GM19324 (cell line): ENCODE results near the gene PTTG1IP2.

Source experiments
- ATAC-seq: cut with Tn5 transposase; IDR thresholded peaks from one replicate; pipeline ENCODE4 v1.9.1; 2021; ENCODE audit warnings: mild to moderate bottlenecking, moderate library complexity; ENCODE audit not compliant: unreplicated experiment, low FRiP score

PTTG1IP2 gene

GRCh38 chr7:90474284-90475210 is 5.1 kb downstream of the PTTG1IP2 start:
- ATAC-seq: no peak

DNA sequence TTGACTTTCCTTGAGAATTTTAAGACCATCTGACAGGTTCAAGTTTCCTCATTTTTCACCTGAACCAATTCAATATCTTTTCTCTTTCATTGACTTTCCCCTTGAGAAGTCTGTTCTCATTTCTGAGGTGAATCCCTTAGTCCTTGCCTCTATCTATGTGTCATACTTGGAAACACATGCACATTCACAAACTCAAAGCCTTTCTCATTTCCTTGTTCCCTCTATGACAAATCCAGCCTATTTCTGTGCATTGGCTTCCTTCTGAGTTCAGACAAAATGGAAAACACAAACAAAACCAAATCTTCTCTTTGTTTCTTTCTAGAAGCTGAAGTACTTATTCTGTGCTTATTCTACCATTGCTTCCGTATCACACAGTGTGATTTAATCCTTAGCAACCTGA is 13.8 kb downstream of the PTTG1IP2 start:
- no peak for ATAC-seq

DNA sequence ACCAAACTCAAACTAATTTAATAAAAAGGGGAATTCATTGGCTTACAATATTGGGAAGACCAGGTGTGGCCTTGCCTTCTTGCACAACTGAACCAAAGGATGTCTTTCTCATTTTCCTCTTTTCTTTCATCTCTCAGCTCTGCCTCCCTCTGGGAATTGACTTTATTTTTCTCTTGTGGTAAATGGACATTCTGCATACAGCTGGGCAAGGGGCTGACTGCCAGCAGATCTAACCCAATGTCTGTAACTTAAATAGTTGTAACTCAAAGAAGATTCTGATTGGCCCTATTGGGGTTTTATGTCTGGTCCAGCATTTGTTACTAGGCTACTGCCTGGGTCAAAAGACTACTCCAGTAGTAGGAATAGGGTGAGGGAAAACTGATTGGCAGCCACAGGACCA is 15.3 kb downstream of the PTTG1IP2 start:
- no peak for ATAC-seq

DNA sequence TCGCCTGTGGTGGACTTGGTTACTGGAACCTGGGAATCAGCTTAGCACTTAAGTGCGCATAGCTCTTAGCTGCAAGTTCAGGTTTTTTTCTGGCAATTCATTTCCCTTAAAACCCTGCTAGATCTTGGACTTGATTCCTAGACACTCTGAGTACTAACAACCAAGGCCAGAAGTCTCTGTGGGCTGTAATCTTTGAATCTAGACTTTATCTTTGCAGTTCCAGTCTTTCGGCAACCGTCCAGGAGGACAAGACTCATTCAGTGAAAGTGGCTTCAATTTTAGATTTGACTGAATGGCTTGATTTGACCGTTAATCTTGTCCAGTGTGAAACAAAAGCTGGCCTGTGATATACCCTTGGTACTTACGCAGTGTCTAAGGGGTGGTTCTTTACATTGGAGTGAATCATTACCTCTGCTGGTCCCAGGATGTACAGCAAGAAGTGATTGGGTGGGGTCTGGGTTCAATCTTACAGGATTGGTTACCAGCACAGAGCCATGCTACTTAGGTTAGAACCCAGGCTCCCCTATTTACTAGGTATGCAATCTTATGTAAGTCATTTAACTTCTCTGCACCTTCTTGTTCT is 16.4 kb downstream of the PTTG1IP2 start:
- ATAC-seq: no peak

- no peak for ATAC-seq
These were observed 18.4 kb downstream of the PTTG1IP2 start for GRCh38 chr7:90487808-90488207.

DNA sequence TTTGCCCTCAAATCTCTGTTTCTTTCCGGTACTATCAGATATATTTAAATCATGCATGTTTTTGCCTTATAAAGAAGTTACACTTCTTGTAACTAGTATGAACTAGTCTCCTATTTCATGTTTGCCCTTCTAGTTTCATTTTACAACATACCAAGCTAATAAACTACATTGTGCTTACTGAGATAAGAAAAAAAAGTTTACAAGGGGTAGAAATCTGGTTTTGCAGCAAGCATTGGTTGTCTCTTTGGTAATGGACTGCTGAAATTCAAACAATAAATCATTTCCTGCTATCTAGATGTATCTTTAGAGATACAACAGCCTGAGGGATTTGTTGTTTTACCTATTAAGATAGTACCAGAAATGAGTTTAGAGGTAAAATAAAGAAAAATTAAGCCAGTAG is 18.8 kb downstream of the PTTG1IP2 start:
- no peak for ATAC-seq

GRCh38 chr7:90492250-90492649 is 22.8 kb downstream of the PTTG1IP2 start:
- ATAC-seq: no peak

DNA sequence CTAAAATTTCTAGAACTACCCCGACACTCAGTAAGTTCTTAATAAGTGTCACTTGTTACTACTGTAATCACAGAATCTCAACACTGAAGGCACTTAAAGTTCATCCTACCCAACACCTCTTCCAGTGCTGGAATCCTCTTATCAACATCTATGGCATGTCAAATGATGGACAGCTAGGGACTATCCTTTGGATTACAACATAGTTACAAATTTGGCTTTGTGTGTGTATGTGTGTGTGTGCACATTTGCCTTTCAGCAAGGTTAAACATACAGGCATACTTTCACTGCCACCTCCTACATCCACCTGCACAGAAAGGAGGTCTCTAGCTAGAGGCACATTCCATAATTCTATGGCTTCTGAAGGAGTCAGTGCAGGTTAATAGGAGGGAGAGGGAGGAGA is 25.8 kb downstream of the PTTG1IP2 start:
- ATAC-seq: no peak

- no peak for ATAC-seq
These were observed 33.1 kb downstream of the PTTG1IP2 start for GRCh38 chr7:90502539-90502938.

- no peak for ATAC-seq
These were observed 33.9 kb downstream of the PTTG1IP2 start for GRCh38 chr7:90503367-90503766.

DNA sequence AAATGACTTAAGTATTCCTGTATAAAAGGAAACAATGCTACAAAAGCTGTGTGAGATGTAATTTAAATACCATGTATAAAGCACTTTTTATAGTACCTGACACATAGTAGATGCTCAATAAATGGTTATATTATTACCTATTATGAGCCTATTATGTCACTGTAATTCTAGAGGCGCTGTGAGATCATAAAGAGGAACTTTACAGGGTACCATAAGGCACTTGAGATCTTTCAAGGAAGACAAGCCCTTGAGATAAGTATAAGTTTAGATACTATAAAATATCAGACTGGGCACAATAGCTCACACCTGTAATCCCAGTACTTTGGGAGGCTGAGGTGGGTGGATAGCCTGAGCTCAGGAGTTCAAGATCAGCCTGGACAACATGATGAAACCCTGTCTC is 38.3 kb downstream of the PTTG1IP2 start:
- no peak for ATAC-seq

DNA sequence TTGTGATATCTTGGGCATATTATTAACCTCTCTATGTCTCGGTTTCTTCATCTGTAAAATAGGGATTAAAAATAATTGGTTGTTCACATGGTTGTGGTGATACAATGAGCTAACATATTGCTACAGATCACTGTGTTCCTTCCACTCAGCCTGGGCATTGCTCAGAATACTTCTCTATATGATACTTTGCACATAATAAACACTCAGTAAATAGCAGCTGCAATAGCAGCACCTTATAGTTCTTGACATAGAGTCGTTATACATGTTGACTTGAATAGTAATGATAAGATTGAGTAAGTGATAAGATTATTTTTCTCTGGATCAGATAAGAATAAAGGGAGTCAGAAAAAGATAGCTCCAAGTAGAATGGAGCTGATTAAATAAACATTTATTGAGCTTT is 42.3 kb downstream of the PTTG1IP2 start:
- no peak for ATAC-seq

DNA sequence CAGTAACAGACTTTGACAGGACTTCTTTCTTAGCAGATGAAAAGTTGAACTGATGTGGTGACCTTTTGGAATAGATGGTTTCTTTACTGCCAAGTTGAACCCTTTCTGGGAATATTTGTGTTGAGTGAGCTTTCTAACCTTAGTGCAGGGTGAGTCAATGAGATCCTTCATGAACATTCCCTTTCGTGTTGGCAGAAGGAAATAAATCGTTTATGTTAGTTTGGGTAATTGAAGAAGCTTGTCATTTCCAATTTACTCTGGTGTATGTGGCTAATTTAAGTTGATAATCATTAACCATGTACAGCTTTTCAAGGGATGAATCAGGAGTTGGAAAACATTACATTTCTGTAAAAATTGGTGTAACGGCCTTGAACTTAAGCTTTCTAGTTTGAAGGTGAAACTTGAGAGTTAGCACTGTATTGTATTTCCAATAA is 43.4 kb downstream of the PTTG1IP2 start:
- no peak for ATAC-seq

GRCh38 chr7:90516257-90516656 is 46.8 kb downstream of the PTTG1IP2 start:
- no peak for ATAC-seq

- ATAC-seq: no peak
These were observed 49.2 kb downstream of the PTTG1IP2 start for GRCh38 chr7:90518630-90519029.

DNA sequence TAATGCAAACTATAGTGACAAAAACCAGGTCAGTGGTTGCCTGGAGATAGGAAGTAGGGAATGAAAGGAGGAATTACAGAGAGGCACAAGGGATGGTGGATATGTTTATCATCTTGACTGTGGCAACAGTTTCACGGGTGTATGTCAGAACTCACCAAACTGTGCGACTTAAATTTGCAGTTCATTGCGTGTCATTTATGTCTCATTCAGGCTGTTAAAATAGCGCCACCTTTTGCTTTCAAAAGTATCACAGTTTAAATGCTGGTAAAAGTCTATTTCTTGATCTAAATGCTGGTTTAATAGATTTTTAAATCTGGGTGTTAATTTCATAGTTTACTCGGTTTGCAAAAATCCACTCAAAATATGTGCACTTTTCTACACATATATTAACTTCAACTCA is 51.0 kb downstream of the PTTG1IP2 start:
- ATAC-seq: no peak

DNA sequence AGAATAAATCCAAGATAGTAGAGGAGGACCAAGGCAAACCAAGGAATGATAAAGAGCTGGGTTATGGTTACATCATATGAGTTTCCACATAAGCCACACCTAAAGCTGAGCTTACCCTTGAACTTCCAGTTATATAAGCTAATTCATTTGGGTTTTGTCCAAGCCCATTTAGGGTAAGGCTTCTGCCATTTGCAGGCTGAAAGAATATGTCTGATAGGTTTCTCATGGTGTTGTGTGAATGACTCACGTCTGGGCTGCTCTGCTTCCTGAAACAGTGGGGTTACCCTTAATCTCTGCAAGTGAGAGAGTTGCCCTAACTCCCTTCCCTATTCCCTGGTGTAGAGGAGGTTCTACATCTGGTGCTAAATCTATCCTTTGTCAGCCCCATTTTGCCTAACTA is 60.8 kb downstream of the PTTG1IP2 start:
- ATAC-seq: no peak

DNA sequence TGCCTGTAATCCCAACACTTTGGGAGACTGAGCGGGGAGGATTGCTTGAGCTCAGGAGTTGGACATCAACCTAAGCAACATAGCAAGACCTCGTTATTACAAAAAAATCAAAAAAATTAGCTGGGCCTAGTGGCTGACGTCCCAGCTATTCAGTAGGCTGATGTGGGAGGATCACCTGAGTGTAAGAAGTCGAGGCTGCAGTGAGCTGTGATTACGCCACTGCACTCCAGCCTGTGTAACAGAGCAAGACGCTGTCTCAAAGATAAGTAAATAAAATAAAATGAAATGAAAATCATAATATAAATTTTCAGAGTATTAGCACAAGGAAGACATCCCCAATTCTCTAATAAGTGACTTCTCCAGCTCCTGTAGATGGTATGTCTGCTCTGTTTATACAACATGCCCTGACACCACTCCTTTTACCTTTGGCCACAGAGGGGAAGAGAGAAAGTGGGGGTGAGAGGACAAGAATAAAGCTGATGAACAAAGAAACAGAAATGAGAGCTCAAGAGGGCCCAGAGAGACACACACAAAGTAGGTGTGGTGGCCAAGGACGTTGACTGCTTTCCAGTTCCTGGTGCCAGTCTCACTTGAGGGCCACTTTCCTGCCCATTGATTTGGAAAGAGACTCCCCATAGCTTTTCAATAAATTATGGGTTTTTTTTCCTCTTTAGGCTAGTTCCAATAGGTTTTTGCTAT is 62.9 kb downstream of the PTTG1IP2 start:
- ATAC-seq: peak; percentile 43

- ATAC-seq: peak; percentile 52
These were observed 67.0 kb downstream of the PTTG1IP2 start for GRCh38 chr7:90536449-90536848.

DNA sequence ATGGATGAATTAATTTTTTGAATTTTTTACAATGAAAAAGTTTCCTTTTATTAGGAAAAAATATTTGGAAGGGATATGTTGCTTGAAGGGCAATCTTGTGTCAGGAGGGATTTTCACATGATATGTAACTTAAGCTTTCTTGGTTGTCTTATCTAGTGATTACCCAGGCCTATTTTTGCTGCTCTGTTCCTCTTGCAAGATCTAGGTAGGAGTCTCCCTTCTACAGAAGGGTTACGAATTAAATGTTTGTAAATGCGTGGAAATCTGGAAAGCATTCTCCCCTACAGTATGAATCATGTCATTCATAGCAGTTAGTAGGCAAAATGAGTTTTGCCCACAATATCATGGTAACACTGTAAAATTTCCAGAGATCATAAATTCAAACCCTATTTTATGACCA is 69.0 kb downstream of the PTTG1IP2 start:
- ATAC-seq: no peak

- ATAC-seq: no peak
These were observed 71.0 kb downstream of the PTTG1IP2 start for GRCh38 chr7:90540406-90540805.
